NCI-H128 (cell line): ENCODE measurements around the gene ARHGEF18.
"Not testable (repeated sequence)": the region's sequence is repeated elsewhere in the genome, so short reads cannot be mapped to it uniquely, and the experiment has no call there.

ENCODE experiments used
- DNase-seq: peaks from one replicate; lab custom pipeline; 2025; ENCODE audit not compliant: unreplicated experiment; lab: John Stamatoyannopoulos, UW

The ARHGEF18 gene

DNA sequence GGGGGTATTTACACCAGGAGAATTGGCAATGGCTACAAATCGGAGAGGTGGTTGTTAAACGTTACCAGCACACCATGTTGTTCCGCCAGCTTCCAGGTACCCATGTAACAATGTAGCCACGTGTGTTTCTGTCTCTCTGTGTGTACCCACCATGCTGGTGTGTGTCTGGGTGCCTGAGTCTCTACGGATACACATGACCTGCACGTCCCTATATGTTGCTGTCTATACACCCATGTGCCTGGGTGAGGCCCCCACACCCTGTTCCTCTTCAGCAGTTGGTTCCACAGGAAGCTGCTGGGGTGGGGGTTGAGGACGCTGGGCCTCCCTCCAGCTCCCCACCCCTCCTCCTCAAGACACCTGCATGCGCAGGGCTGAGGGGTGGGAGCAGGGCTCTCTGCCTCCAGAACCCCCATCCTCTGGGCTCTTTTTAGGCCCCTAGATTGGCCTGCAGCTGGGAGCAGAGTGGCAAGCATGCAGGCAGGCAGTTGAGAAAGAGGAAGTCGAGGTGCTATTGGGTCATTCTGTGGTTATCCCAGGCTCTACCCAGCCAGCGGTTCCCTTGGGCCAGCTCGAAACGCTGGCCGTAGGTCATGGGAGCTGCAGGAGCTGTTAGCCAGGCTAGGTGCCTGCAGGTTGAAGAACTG lies at the start of gene ARHGEF18:
Gene ARHGEF18, plus strand, starts transcription at position 351 of the 644 bp plus-strand sequence. CDS start 13,954 bp downstream, outside the sequence.
- no peak for DNase-seq

DNA sequence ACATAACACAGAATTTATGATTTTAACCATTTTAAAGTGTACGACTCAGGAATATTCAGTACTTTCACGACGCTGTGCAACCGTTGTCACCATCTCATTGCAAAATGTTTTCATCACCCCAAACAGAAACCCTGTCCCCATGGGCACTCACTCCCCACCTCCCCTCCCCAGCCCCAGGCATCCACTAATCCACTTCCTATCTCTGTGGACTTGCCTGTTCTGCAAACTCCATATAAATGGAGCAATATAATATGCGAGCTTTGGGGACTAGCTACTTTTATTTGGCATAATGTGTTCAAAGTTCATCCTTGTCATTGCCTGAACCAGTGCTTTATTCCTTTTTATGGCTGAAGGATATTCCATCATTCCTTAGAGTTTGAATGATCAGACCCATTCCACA lies 47.2 kb upstream of the ARHGEF18 start:
- DNase-seq = no peak

DNA sequence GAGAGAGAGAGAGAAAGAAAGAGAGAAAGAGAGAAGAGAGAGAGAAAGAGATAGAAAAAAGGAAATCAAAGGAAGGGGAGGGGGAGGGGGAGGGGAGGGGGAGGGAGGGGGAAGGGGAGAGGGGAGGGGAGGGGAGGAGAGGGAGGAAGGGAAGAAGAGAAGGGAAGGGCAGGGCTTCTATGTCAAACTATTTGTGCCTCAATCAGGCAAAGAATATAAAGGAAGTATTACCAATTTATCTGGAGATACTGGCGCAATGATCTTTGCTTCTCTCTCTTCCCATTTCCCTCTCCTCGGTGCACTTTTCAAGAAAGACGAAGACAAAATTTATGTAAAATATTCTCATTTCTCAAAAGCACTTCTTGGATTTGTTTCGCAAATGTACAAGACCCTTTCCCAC lies 45.3 kb upstream of the ARHGEF18 start:
- DNase-seq = no peak

DNA sequence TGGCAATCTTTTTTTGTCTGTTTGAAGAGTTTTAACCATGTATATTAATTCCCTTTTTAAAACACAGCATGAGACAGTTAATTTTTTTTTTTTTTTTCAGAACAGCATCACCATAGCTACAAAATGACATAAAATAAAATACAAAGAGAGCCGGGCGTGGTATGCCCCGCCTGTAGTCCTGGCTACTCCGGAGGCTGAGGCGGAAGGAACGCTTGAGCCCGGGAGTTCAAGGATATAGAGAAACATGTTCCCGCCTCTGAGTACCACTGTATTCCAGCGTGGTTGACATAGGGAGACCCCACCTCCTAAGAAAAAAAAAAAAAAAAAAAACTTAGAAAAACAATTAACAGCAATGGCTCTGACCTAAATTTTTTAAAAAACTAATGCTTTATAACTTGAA lies 44.5 kb upstream of the ARHGEF18 start:
- no peak for DNase-seq

DNA sequence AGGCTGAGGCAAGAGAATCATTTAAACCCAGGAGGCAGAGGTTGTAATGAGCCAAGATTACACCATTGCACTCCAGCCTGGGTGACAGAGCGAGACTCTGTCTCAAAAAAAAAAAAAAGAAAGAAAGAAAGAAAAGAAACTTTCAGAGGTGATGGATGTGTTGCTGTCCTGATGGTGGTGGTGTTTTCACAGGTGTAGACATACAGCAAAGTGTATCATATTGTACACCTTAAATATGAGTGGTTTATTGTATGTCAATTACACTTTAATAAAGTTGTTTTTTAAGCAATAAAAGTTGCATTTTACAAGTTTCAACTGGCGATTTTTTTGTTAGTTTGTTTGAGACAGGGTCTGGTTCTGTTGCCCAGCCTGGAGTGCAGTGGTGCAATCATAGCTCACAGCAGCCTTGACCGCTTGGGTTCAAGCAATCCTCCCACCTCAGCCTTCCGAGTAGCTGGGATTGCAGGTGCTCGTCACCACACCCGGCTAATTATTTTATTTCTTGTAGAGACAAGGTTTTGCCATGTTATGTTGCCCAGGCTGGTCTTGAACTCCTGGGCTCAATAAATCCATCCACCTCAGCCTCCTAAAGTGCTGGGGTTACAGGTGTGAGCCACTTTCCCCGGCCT lies 41.0 kb upstream of the ARHGEF18 start:
- DNase-seq = no peak

DNA sequence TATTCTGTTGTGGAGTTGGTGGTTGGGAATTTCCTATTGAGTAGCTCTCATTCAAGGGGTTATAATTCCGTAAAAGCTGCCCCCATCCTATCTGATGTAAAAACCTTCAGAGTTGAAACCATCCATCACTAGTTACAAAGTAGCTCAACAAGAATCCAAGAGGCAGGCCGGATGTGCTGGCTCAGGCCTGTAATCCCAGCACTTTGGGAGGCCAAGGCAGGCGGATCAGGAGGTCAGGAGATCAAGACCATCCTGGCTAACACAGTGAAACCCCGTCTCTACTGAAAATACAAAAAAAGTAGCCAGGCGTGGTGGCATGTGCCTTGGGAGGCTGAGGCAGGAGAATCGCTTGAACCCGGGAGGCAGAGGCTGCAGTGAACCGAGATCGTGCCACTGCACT lies 40.4 kb upstream of the ARHGEF18 start:
- not testable (repeated sequence) for DNase-seq

DNA sequence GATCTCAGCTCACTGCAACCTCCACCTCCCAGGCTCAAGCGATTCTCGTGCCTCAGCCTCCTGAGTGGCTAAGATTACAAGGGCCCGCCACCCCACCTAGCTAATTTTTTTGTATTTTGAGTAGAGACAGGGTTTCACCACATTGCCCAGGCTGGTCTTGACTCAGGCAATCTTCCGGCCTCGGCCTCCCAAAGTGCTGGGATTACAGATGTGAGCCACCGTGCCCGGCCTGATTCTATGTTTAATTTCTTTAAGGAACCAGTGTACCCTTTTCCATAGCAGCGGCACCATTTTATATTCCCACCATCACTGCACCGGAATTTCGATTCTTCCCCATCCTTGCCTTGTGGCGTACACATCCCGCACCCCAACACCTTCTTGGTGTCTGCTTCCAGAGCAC lies 36.8 kb upstream of the ARHGEF18 start:
- DNase-seq = no peak

DNA sequence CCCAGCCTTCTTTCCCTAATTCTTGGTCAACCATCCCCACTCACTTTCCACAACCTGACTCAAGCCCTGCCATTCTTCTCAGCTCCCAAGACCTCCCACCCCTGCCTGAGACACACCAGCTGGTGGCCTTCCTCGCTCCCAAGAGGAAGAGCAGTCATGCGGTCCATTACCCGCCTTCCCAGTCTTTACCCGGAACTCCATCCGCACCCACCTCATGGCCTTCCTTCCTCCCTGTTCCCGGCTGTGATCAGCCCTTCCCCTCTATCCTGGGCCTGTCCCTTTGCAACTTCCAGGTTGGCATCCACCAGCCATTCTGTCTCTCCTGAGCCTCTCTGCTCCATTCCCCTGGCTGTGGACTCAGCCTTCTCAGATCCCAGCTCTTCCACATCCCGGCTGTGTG lies 35.9 kb upstream of the ARHGEF18 start:
- DNase-seq = no peak

DNA sequence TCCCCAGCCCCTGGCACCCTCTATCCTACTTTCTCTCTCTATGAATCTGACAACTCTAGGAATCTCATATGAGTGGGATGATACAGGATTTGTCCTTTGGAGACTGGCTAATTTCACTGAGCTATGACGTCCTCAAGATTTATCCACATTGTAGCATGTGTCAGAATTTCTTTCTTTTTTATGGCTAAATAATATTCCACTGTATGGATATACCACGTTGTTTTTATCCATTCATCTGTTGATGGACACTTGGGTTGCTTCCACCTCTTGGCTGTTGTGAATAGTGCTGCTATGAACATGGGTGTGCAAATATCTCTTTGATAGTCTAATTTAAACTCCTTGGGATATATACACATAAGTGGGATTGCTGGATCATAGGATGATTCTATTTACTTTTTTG lies 30.6 kb upstream of the ARHGEF18 start:
- DNase-seq = no peak

DNA sequence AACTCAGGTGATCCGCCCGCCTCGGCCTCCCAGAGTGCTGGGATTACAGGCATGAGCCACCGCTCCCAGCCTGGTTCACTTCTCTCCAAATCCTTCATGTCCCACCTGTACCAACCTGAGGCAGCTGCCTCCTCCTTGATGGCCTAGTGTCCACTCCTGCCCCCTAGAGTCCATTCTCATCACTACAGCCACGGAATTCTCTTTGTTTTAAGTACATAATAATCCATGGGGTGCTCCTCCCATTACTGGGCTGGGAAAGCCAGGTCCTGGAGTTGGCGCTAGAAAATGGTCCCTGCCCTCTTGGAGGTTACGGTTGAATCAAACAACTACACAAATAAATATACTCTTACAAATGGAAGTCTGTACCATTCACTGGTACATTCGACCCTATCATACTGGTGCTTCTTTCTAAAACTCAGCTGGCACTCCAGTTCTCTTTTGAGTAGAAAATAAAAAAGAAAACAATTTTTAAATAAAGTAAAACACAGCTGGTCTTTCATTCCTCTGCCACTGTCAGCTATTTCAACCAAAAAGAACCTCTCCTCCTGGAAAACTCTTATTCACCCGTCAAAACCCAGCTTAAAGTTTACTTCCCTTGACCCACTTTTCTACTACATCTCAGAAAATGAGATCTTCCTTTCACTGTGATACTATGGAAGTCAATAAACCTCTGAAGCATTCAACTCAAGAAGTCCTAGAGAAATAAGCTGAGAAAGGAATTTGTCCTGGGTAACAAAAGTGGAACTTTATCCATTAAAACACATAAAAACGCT lies 22.4 kb upstream of the ARHGEF18 start:
- no peak for DNase-seq

DNA sequence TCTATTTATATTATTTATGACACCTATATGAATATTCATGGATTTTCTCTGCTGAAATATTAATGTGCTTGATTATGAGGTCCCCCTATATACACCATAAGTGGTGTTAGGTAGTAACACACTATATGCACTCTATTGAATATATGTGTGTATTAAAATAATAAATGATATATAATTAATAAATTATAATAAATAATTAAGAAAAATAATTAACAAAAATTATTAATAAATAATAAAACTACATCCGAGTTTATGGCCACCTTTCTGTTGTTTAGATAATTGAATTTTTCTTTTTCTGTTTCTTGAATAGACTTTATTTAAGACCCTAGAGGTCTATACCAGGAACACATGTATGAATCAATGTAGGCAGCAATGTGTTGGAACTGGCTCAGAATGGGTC lies 20.9 kb upstream of the ARHGEF18 start:
- no peak for DNase-seq

DNA sequence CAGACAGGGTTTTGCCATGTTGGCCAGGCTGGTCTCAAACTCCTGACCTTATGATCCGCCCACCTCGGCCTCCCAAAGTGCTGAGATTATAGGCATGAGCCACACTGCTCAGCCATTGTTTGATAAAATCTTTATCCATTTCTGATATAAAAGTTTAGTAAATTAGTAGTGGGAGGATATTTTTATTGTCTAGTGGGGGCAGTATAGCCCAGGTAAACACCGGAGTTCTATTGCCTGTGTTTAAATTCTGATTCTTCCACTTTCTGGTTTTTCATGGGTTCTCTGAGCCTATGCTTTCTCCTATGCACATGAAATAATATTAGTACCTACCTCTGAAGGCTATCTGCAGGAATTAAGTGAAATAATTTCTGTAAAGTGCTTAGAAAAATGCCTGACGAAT lies 20.1 kb upstream of the ARHGEF18 start:
- DNase-seq = no peak

DNA sequence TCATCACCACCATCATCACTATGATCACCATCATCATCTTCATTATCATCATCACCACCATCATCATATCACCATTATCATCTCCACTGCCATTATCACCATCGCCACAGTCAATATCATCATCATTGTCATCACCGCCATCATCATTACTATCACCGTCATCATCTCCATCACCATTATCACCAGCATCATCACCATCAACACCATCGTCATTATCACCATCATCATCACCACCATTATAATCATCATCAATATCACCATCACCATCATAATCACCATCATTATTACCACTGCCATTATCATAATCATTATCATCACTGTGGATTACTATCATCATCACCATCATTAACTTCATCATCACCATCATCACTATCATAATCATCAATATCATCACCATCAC lies 17.3 kb upstream of the ARHGEF18 start:
- DNase-seq = no peak

DNA sequence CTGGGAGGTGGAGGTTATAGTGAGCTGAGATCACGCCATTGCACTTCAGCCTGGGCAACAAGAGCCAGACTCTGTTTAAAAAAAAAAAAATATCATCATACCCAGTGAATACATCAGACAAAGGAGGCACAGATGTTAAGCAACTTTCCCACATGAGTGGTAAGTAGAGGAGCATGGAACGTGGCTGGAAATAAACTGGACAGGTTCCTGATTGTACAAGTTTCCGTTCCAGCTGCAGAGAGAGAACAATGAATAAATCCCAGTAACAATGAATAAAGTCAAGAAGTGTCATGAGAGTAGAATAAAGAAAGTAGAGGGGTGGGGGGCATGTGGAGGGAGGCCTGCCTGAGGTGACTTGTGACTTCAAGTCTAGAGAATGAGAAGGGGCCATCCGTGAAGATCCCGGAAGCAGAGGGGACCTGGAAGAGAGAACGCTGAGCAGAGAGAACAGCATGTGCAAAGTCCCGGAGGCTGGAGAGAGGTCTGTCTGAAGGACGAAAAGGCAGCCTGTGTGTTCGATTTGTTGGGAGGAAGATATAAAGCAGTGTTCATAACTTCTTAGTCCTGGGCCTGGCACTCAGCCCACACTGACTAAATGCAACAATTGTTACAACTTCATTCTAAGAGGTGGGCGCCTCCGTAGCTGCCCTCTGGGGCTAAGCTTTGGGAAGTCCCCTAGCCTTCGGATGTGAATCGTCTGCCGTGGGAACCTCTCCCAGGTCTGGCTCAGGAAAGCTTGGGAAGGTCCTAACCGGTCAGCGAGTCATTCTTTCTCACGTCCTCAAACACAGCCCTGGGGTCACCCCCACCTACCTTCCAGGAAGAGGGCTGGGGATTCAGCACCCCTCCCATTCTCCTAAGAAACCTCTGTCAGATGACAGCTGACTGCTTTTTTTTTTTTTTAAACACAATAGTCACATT lies 15.3 kb upstream of the ARHGEF18 start:
- DNase-seq = no peak

DNA sequence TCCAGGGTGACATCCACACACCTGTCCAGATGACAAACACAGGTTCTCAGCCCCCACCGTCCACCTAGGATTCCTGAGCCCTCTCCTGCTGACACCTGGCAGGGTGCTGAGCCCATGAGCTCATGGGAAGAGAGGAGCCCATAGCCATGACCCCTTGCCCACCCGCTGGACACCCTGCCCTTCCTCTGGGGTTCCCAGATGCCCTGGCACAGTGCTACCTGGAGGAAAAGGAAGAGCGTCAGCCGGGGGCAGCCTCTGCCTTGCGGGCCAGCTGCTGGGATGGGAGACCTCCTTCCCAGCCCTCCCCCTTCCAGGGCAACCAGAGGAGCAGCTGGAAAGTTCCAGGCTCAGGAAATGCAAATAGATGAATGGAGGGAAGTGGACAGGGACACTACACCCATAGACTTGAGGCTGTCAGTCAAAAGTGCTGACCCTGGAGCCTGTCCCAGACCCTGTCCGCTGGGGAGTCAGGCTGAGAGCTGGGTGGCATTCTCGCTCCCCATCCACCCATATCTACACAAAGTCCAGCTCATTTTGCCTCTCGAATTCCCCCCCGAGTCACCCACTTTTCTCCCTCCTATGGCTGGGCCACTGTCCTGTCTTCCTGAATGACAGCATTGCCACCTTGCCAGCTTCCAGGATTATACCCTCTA lies 12.3 kb upstream of the ARHGEF18 start:
- no peak for DNase-seq

DNA sequence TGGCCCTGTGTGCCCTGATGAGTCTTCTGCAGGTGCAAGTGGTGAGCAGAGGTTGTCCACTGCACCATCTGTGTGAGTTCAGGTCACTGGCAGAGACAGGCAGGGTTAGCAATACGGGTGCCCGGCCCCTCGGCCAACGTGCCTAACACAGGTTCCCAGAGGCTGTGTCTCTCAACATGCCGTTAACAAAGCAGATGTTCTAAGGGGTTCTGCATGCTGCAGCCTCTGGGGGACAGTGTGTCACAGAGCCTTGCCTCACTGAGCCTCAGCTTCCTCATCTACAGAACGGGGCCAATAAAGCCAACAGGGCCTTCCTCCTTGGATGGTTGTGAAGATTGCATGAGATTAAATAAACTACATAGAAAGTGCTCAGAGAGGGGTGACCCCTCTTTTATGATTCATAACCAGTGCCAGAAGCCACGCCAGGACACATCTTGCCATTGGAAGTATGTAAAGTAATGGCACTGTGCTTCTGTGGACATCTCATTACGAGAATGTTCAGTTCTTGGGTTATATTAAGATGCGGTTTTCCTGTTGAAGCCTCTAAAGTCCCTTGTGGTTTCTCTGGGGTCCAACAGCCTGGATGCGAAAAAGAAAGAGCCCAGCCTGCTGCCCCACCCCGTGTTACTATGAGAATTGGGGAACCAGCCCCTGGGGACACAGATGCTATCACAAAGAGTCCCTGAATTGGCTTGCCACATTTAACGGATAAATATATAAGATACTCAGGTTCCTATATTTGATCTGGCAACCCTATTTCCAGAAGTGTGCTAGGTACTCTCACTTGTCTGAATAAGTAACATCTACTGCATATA lies 11.2 kb upstream of the ARHGEF18 start:
- DNase-seq = no peak

DNA sequence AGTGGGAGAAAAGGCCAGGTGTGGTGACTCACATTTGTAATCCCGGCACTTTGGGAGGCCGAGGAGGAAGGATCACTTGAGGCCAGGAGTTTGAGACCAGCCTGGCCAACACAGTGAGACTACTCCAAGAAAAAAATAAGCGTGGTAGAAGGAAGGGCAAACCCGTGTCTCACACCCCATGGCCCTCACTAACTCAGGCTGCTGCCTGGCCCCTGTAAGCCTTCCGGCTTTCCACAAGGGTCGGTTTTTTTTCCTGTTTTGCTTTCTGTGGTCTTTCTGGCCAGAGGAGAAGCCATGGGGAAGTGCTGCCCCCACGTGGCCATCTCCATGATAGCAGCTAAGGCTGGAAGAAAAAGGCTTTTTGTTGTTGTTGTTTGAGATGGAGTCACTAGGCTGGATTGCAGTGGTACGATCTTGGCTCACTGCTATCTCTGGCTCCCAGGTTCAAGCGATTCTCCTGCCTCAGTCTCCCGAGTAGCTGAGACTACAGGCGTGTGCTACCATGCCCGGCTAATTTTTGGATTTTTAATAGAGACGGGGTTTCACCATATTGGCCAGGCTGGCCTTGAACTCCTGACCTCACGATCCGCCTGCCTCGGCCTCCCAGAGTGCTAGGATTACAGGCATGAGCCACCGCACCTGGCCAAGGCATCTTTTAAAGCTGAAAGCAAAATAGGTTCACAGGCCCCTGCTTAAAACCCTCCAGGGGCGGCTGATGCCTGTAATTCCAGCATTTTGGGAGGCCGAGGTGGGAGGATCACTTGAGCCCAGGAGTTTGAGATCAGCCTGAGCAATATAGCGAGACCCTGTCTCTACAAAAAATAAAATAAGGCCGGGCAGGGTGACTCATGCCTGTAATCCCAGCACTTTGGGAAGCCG lies 7.5 kb upstream of the ARHGEF18 start:
- DNase-seq = peak; percentile 67

DNA sequence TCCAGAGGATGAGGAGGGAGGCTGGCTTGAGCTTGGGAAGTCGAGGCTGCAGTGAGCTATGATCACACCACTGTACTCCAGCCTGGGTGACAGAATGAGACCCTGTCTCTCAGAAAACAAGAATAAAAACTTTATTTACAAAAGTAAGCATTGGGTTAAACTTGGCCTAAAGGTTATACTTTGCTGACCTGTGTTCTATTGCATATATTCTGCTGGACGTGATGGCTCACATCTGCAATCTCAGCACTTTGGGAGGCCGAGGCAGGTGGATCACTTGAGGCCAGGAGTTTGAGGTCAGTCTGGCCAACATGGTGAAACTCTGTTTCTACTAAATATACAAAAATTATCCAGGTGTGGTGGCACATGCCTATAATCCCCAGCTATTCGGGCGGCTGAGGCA lies 6.6 kb upstream of the ARHGEF18 start:
- no peak for DNase-seq

DNA sequence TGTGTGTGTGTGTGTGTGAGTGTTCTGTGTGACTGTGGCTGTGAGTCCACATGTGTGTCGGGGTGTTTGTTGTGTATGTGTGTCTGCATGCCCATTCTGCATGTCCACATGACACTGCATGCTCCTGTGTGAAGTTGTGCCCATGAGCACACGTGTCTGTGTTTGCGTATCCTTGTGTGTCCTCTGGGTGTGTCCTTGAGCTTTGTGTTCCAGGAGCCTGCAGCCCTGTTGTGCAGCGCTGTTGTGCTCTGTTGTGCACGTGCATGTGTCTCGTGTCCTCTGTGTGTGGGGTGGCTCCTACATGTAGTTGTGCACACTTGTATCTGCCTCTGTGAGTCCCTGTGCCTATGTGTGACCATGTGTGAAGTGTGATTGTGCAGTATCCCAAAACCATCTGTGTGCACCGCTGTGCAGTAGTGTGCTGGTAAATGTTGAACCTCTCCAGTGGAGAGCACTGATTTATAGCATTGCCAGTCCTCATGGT lies 2.2 kb upstream of the ARHGEF18 start:
- DNase-seq = no peak
